Mucosa of descending colon (tissue), 3 donors: ENCODE data around the gene HDAC10. TPM values are rescaled to one million over a fixed set of nuclear protein-coding genes. Genes with fewer than 3 reads are reported as not detected.

Source experiments
- ATAC-seq: fragments of 200-7000 bp; cut with Tn5 transposase; one replicate; pipeline ENCODE4 v1.9.1; 2020; ENCODE audit warnings: mild to moderate bottlenecking, moderate library complexity
- DNase-seq, 3 donors: peaks; one replicate each; pipeline ENCODE4 v3.0.0-alpha.2; 2020
- H3K36me3 ChIP-seq: fragments of 200-600 bp; one replicate; pipeline ENCODE4 v1.8.0; 2021; ENCODE audit warnings: low read depth, mild to moderate bottlenecking
- H3K4me1 ChIP-seq: fragments of 200-600 bp; one replicate; pipeline ENCODE4 v1.8.0; 2021; ENCODE audit warnings: low read depth, mild to moderate bottlenecking
- H3K4me3 ChIP-seq: fragments of 200-600 bp; one replicate; pipeline ENCODE4 v1.8.0; 2021; ENCODE audit warnings: mild to moderate bottlenecking
- H3K9me3 ChIP-seq: fragments of 200-600 bp; one replicate; pipeline ENCODE4 v1.8.0; 2021; ENCODE audit warnings: mild to moderate bottlenecking
- CTCF ChIP-seq: fragments of 200-600 bp; IDR thresholded peaks from one replicate; pipeline ENCODE4 v1.8.0; 2022; ENCODE audit warnings: antibody characterized with exemption, mild to moderate bottlenecking
- intact Hi-C, 2 donors: fragments of 100-400 bp; cut with DNase I in 1 of 2; cut with micrococcal nuclease in 1 of 2; formaldehyde crosslinking; loops; one replicate each; pipeline versions ENCODE4 v1.11.0 to v1.11.1; 2022; cut with DNase I, micrococcal nuclease
- total RNA-seq, 3 donors: library from RNA; stranded (reverse); fragmentation: NEBNext Ultra II Directional in 2 of 3; extraction: Animal tissue kit (Norgen Biotek cat#: 25700) in 2 of 3; gene quantifications; one replicate each; pipeline versions ENCODE4 v1.2.1 to v1.2.4, GENCODE V29; 2021 to 2023
- donor health status: DM: no; HTN: no; CAD: no; lungs with moderate emphysema.
- donor health status: DM: no; HTN: no; CAD: no.
- donor health status: DM: no; HTN: yes; CAD: no.

HDAC10 gene
- total RNA-seq, 3 donors from 2014 or later: 39.5 to 66.3 (median 47.8) TPM

GRCh38 chr22:50222508-50222907, 28.6 kb downstream of the HDAC10 start:
- H3K36me3 ChIP-seq: peaks cover 5% of the 10 kb centered on the region
- no peak for TF ChIP-seq CTCF
- intact Hi-C loops: no loop called here
- H3K4me1 ChIP-seq: no peaks in the 10 kb centered on the region
- no peaks in the 10 kb centered on the region for H3K9me3 ChIP-seq
- ATAC-seq (no peak), DNase-seq (no peak)
- H3K4me3 ChIP-seq: no peak overlapping the region

GRCh38 chr22:50221410-50222300, 29.4 kb downstream of the HDAC10 start:
- no peak for TF ChIP-seq CTCF

GRCh38 chr22:50220603-50221409, 30.3 kb downstream of the HDAC10 start:
- intact Hi-C loops: no loop called here

More at GRCh38 chr22:50221410-50222300, 29.4 kb downstream of the HDAC10 start:
- peaks cover 14% of the 10 kb centered on the region for H3K36me3 ChIP-seq
- DNase-seq (no peak), ATAC-seq (no peak)
- no peaks in the 10 kb centered on the region for H3K4me1 ChIP-seq
- no peaks in the 10 kb centered on the region for H3K9me3 ChIP-seq
- intact Hi-C loops: no loop called here
- H3K4me3 ChIP-seq: no peak overlapping the region

GRCh38 chr22:50219800-50220602, 31.1 kb downstream of the HDAC10 start:
- intact Hi-C loops: no loop called here
- Histone ChIP-seq H3K9me3 (no peaks in the 10 kb centered on the region), H3K36me3 (peaks cover 22% of the 10 kb centered on the region), H3K4me1 (no peaks in the 10 kb centered on the region), H3K4me3 (no peak overlapping the region)
- no peak for TF ChIP-seq CTCF
- no peak for DNase-seq
- no peak for ATAC-seq

More at GRCh38 chr22:50220603-50221409, 30.3 kb downstream of the HDAC10 start:
- no peak overlapping the region for H3K4me3 ChIP-seq
- no peaks in the 10 kb centered on the region for H3K4me1 ChIP-seq
- H3K9me3 ChIP-seq: no peaks in the 10 kb centered on the region
- DNase-seq (no peak), ATAC-seq (no peak)
- H3K36me3 ChIP-seq: peaks cover 22% of the 10 kb centered on the region
- no peak for TF ChIP-seq CTCF
